HEK293 (cell line): ENCODE data around the gene EIF2D.

Source experiments
- CTCF ChIA-PET: fragments of 350-600 bp; formaldehyde crosslinking; extraction: SDS; loops from one replicate; lab custom pipeline; 2021; ENCODE audit warnings: antibody characterized with exemption; lab: Yijun Ruan, JAX
- POLR2A ChIA-PET: fragments of 300-600 bp; formaldehyde crosslinking; extraction: SDS; loops from one replicate; lab custom pipeline; 2020; ENCODE audit warnings: antibody characterized with exemption, inconsistent platforms; lab: Yijun Ruan, JAX
- H3K27ac ChIP-seq: fragments of 200-500 bp; sonication (Bioruptor generic); 2 replicates; pipeline ENCODE4 v1.5.1; 2014; ENCODE audit warnings: low read depth, low read length, control low read depth, inconsistent platforms; ENCODE audit errors: extremely low read depth
- H3K36me3 ChIP-seq, 2 experiments: fragments of 200-500 bp in 1 of 2; sonication (Bioruptor generic) in 1 of 2; 1 replicate in 1 of 2; 2 replicates in 1 of 2; pipeline ENCODE4 v1.5.1; 2014 to 2017; ENCODE audit warnings: inconsistent platforms in 2 of 2, low read length in 2 of 2; ENCODE audit not compliant: control insufficient read depth in 2 of 2, insufficient read depth in 1 of 2
- H3K4me1 ChIP-seq: fragments of 200-500 bp; sonication (Bioruptor generic); 2 replicates; pipeline ENCODE4 v1.5.1; 2014; ENCODE audit warnings: mild to moderate bottlenecking, low read length, inconsistent platforms; ENCODE audit not compliant: control insufficient read depth, insufficient read depth
- H3K4me3 ChIP-seq: 2 replicates; pipeline ENCODE4 v1.5.1; 2011; ENCODE audit warnings: low read depth, mild to moderate bottlenecking, control low read depth, low read length, moderate library complexity
- H3K9me3 ChIP-seq: fragments of 200-500 bp; sonication (Bioruptor generic); 2 replicates; pipeline ENCODE4 v1.5.1; 2014; ENCODE audit warnings: low read depth, low read length, inconsistent platforms; ENCODE audit not compliant: control insufficient read depth, insufficient read depth
- ELK4 ChIP-seq: IDR thresholded peaks from 2 replicates; pipeline ENCODE4 v1.6.1; 2011; ENCODE audit warnings: mild to moderate bottlenecking, low read depth, low read length, borderline replicate concordance
- GLIS2 ChIP-seq: fragments of 450-650 bp; formaldehyde crosslinking; IDR thresholded peaks from 2 replicates; pipeline ENCODE4 v1.5.1; 2016; ENCODE audit warnings: missing biosample characterization, missing genetic modification characterization
- OVOL3 ChIP-seq: fragments of 450-650 bp; formaldehyde crosslinking; IDR thresholded peaks from 2 replicates; pipeline ENCODE4 v1.5.1; 2016; ENCODE audit warnings: missing biosample characterization, missing genetic modification characterization
- PRDM1 ChIP-seq: fragments of 450-650 bp; formaldehyde crosslinking; IDR thresholded peaks from 2 replicates; pipeline ENCODE4; 2016; ENCODE audit warnings: missing biosample characterization, missing genetic modification characterization
- SP7 ChIP-seq: fragments of 450-650 bp; formaldehyde crosslinking; IDR thresholded peaks from 2 replicates; pipeline ENCODE4 v1.5.1; 2016; ENCODE audit warnings: missing biosample characterization, missing genetic modification characterization
- ZBTB1 ChIP-seq: fragments of 450-650 bp; formaldehyde crosslinking; IDR thresholded peaks from 2 replicates; pipeline ENCODE4 v1.5.1; 2016; ENCODE audit warnings: missing biosample characterization, missing genetic modification characterization
- ZNF121 ChIP-seq: fragments of 450-650 bp; formaldehyde crosslinking; IDR thresholded peaks from 2 replicates; pipeline ENCODE4 v1.5.1; 2016; ENCODE audit warnings: missing biosample characterization, missing genetic modification characterization
- ZNF184 ChIP-seq: fragments of 450-650 bp; IDR thresholded peaks from 2 replicates; pipeline ENCODE4 v1.5.1; 2018; ENCODE audit warnings: missing biosample characterization, mild to moderate bottlenecking, missing genetic modification characterization
- ZNF324 ChIP-seq: fragments of 450-650 bp; formaldehyde crosslinking; IDR thresholded peaks from 2 replicates; pipeline ENCODE4 v1.5.1; 2016; ENCODE audit warnings: missing biosample characterization, missing genetic modification characterization
- ZNF623 ChIP-seq: fragments of 450-650 bp; formaldehyde crosslinking; IDR thresholded peaks from 2 replicates; pipeline ENCODE4 v1.5.1; 2016; ENCODE audit warnings: missing biosample characterization, missing genetic modification characterization
- ZNF645 ChIP-seq: fragments of 450-650 bp; formaldehyde crosslinking; IDR thresholded peaks from 2 replicates; pipeline ENCODE4; 2016; ENCODE audit warnings: missing biosample characterization, missing genetic modification characterization
- ZNF747 ChIP-seq: fragments of 450-650 bp; formaldehyde crosslinking; IDR thresholded peaks from 2 replicates; pipeline ENCODE4 v1.5.1; 2016; ENCODE audit warnings: missing biosample characterization, missing genetic modification characterization
- ZNF830 ChIP-seq: fragments of 450-650 bp; IDR thresholded peaks from 2 replicates; pipeline ENCODE4 v1.5.0; 2018; ENCODE audit warnings: missing biosample characterization, missing genetic modification characterization, low read depth, mild to moderate bottlenecking, moderate library complexity
- ZNF843 ChIP-seq: fragments of 450-650 bp; formaldehyde crosslinking; IDR thresholded peaks from 2 replicates; pipeline ENCODE4 v1.5.1; 2016; ENCODE audit warnings: missing biosample characterization, missing genetic modification characterization
- ZSCAN16 ChIP-seq: fragments of 450-650 bp; formaldehyde crosslinking; IDR thresholded peaks from 2 replicates; pipeline ENCODE4 v1.5.1; 2016; ENCODE audit warnings: missing biosample characterization, missing genetic modification characterization
- ZSCAN23 ChIP-seq: fragments of 450-650 bp; formaldehyde crosslinking; IDR thresholded peaks from 2 replicates; pipeline ENCODE4 v1.5.1; 2016; ENCODE audit warnings: missing biosample characterization, missing genetic modification characterization
- TF ChIP-seq, protein P1 (sequence below): fragments of 450-650 bp; formaldehyde crosslinking; IDR thresholded peaks from 2 replicates; pipeline ENCODE4 v1.5.1; 2016; ENCODE audit warnings: missing biosample characterization, missing genetic modification characterization, borderline replicate concordance

The EIF2D gene

DNA sequence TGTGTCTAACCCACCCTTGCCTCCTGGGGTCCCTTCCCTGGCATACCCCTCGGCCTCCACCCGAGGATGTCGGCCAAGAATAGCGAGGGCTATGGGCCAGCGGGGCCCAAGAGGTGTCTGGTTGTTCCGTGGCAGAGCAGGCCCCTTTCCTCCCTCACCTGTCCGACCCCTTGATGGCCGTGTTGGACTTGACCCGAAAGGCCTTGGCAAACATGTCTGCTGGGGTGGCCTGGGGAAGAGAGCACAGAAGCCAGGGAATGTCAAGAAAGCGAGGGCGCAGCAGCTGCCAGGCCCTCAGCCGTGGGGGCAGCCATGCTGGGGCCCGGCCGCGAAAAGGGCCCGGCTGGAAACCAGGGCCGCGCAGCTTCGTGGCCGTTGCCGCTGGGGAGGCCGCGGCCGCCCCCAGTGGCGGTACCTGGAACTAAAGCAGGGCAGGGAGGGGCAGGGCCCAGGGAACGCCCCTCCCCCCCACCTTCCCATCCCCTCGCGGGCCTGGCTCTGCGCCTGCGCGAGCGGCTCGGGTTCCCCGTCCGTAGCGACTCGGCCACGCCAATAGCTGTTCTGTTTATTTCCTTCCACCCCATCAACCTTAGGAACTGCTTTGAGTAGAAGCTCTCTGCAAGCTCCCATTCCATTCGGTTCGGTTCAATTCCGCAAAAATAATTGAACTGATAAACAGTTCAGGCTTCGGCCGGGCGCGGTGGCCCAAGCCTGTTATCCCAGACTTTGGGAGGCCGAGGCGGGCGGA lies at the start of gene EIF2D (continued):
- TF ChIP-seq, protein P1, sequence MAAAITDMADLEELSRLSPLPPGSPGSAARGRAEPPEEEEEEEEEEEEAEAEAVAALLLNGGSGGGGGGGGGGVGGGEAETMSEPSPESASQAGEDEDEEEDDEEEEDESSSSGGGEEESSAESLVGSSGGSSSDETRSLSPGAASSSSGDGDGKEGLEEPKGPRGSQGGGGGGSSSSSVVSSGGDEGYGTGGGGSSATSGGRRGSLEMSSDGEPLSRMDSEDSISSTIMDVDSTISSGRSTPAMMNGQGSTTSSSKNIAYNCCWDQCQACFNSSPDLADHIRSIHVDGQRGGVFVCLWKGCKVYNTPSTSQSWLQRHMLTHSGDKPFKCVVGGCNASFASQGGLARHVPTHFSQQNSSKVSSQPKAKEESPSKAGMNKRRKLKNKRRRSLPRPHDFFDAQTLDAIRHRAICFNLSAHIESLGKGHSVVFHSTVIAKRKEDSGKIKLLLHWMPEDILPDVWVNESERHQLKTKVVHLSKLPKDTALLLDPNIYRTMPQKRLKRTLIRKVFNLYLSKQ (tag by site-specific recombination): no peak
- peak; percentile 94 for TF ChIP-seq ZSCAN23 (tag by site-specific recombination)

DNA sequence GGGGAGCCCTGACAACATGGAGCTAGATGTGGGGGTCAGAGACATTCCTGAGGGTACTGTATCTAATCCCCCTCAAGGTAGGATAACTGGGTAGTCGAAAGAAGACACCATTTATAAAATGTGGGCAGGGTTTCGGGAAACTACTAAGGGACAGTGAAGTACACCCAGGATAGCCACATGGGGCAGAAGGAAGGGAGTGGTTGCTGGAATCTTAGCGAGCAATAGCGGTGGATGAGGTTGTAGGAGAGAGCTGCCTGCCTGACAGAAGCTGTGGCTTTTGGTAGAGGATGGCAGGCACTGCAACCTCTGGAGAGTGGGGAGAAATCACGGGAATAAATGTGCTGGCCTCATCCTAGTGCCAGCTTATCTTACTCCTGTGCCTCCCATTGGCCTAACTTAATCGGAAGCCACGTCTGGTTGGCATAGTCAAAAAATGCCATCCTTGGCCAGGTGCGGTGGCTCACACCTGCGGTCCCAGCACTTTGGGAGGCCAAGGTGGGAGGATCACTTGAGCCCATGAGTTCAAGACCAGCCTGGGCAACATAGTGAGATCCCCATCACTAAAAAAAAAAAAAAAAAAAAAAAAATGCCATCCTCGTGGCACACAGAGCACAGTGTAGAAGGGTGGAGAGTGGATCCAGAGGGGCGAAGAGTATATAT lies 49.0 kb upstream of the EIF2D start:
- CTCF ChIA-PET: interaction anchor here (0.9 to 25.1 kb wide), 3 partner anchors 12 to 54 kb away, joined by 3 to 380 read pairs (median 7); partner anchors contain the start of gene DYRK3
- no peak overlapping the region for H3K27ac ChIP-seq
- POLR2A ChIA-PET: interaction anchor here (0.7 kb wide), 1 partner anchor 191 kb away, joined by 4 read pairs; no protein-coding TSS in a partner anchor
- H3K36me3 ChIP-seq: no peaks in the 10 kb centered on the region
- no peaks in the 10 kb centered on the region for H3K4me1 ChIP-seq
- no peaks in the 10 kb centered on the region for H3K9me3 ChIP-seq
- no peak overlapping the region for H3K4me3 ChIP-seq
- TF ChIP-seq ZNF121 (tag by site-specific recombination): peak; percentile 37; the same call in 1 of the 2 replicates
- TF ChIP-seq ZNF184 (tag by site-specific recombination): no peak

GRCh38 chr1:206660136-206660535 lies 47.9 kb upstream of the EIF2D start:
- Histone ChIP-seq H3K36me3 (no peaks in the 10 kb centered on the region), H3K4me1 (peaks cover 3% of the 10 kb centered on the region), H3K9me3 (no peaks in the 10 kb centered on the region), H3K27ac (no peak overlapping the region), H3K4me3 (no peak overlapping the region)
- CTCF ChIA-PET: interaction anchor here (0.6 to 25.1 kb wide), 10 partner anchors 9 to 524 kb away, joined by 3 to 380 read pairs (median 9); partner anchors contain the start of gene DYRK3
- POLR2A ChIA-PET: interaction anchor here (1.7 kb wide), 1 partner anchor 25 kb away, joined by 5 read pairs; the partner anchor contains the start of gene DYRK3
- TF ChIP-seq ZNF623 (tag by site-specific recombination) (no peak), ZNF747 (tag by site-specific recombination) (no peak), ELK4 (no peak), ZNF121 (tag by site-specific recombination) (no peak), ZSCAN16 (tag by site-specific recombination) (no peak), SP7 (tag by site-specific recombination) (no peak), PRDM1 (no peak)

DNA sequence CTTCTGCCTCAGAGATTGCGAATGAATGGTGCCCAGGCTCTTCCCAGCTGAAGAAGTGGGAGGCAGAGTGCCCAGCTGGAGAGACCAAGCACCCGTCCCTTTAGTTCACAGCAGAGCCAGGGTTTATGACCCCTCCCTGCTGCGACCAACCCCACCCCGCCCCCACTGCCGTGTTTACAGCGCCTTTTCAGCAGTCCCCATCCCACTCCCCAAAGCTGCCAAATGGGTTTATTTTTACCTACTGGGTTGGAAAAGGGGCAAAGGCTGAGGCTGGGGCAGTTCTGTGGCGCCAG lies 46.7 kb upstream of the EIF2D start:
- H3K27ac ChIP-seq: no peak overlapping the region
- H3K9me3 ChIP-seq: no peaks in the 10 kb centered on the region
- CTCF ChIA-PET: interaction anchor here (0.6 to 25.1 kb wide), 16 partner anchors 8 to 180 kb away, joined by 3 to 380 read pairs (median 4); partner anchors contain the start of gene DYRK3
- no peaks in the 10 kb centered on the region for H3K36me3 ChIP-seq
- no peak overlapping the region for H3K4me3 ChIP-seq
- POLR2A ChIA-PET: interaction anchor here (0.6 to 1.7 kb wide), 3 partner anchors 24 to 394 kb away, joined by 4 to 8 read pairs (median 5); partner anchors contain the start of genes DYRK3 and PFKFB2
- no peak for TF ChIP-seq GLIS2
- no peak for TF ChIP-seq ZNF645 (tag by site-specific recombination)
- no peak for TF ChIP-seq ZBTB1 (tag by site-specific recombination)
- no peak for TF ChIP-seq OVOL3
- TF ChIP-seq ZNF843 (tag by site-specific recombination): no peak
- no peak for TF ChIP-seq ZNF324 (tag by site-specific recombination)
- no peak for TF ChIP-seq ZNF830 (tag by site-specific recombination)
- H3K4me1 ChIP-seq: peaks cover 8% of the 10 kb centered on the region
